Measurements from ENCODE around the gene PDE4B. TPM values are rescaled to one million over a fixed set of nuclear protein-coding genes. Genes with fewer than 3 reads are reported as not detected.

The PDE4B gene
- 10 to 100 TPM in 1 of 4 donors, 1 to 10 TPM in 3; 5.5 to 13.6 (median 9.3) TPM for total RNA-seq

GRCh38 chr1:65792669-65793358, at the start of gene PDE4B:
Gene PDE4B, plus strand, starts transcription at chr1:65792895.
- H3K4me3 ChIP-seq (ENCODE audit: low read depth, poor library complexity, severe bottlenecking) = no peak within 1 kb of the TSS
- no peak for DNase-seq (ENCODE audit: low spot score in 2 of 2)
- 2% methylated on average over 17 to 56 of the region's 67 CpGs for WGBS, 2 donors
- TF ChIP-seq POLR2A (IDR thresholded peaks at IDR 0.05) (no peak), CTCF (IDR thresholded peaks at IDR 0.05) (no peak)
- intact Hi-C loops (cut with DNase I; ENCODE audit: low total_unique reads) = no loop called here

- no peak overlapping the region for H3K4me3 ChIP-seq (ENCODE audit: low read depth, poor library complexity, severe bottlenecking)
- WGBS, 2 donors = 70 to 79% methylated on average over 1 of the region's 1 CpG
- DNase-seq (ENCODE audit: low spot score in 2 of 2) = no peak
- intact Hi-C loops (cut with DNase I; ENCODE audit: low total_unique reads) = no loop called here
- TF ChIP-seq CTCF (IDR thresholded peaks at IDR 0.05) (no peak), POLR2A (IDR thresholded peaks at IDR 0.05) (no peak)
Measured at GRCh38 chr1:65744731-65745130, 48.0 kb upstream of the PDE4B start.

- WGBS, 2 donors = 32 to 40% methylated on average over 3 of the region's 3 CpGs
- H3K4me3 ChIP-seq (ENCODE audit: low read depth, poor library complexity, severe bottlenecking) = no peak overlapping the region
- DNase-seq (ENCODE audit: low spot score in 2 of 2) = no peak
- intact Hi-C loops (cut with DNase I; ENCODE audit: low total_unique reads) = no loop called here
- TF ChIP-seq CTCF (IDR thresholded peaks at IDR 0.05) = no peak
- TF ChIP-seq POLR2A (IDR thresholded peaks at IDR 0.05) = no peak
Measured at GRCh38 chr1:65751961-65752360, 40.7 kb upstream of the PDE4B start.

GRCh38 chr1:65756616-65757015, 36.1 kb upstream of the PDE4B start:
- H3K4me3 ChIP-seq (ENCODE audit: low read depth, poor library complexity, severe bottlenecking) = no peak overlapping the region
- intact Hi-C loops (cut with DNase I; ENCODE audit: low total_unique reads) = no loop called here
- no peak for TF ChIP-seq CTCF (IDR thresholded peaks at IDR 0.05)
- no peak for DNase-seq (ENCODE audit: low spot score in 2 of 2)

GRCh38 chr1:65757531-65757930, 35.2 kb upstream of the PDE4B start:
- TF ChIP-seq POLR2A (IDR thresholded peaks at IDR 0.05) = no peak
- TF ChIP-seq CTCF (IDR thresholded peaks at IDR 0.05) = no peak
- intact Hi-C loops (cut with DNase I; ENCODE audit: low total_unique reads) = no loop called here
- WGBS, 2 donors = 31 to 50% methylated on average over 1 of the region's 1 CpG
- DNase-seq (ENCODE audit: low spot score in 2 of 2) = no peak
- H3K4me3 ChIP-seq (ENCODE audit: low read depth, poor library complexity, severe bottlenecking) = no peak overlapping the region

GRCh38 chr1:65758128-65758527, 34.6 kb upstream of the PDE4B start:
- intact Hi-C loops (cut with DNase I; ENCODE audit: low total_unique reads) = no loop called here
- TF ChIP-seq POLR2A (IDR thresholded peaks at IDR 0.05) = no peak
- TF ChIP-seq CTCF (IDR thresholded peaks at IDR 0.05) = no peak
- no peak for DNase-seq (ENCODE audit: low spot score in 2 of 2)
- no peak overlapping the region for H3K4me3 ChIP-seq (ENCODE audit: low read depth, poor library complexity, severe bottlenecking)

Data from lower leg skin (tissue), 4 donors.